ENCODE measurements around the gene ZNF639. TPM values are rescaled to one million over a fixed set of nuclear protein-coding genes. Genes with fewer than 3 reads are reported as not detected.

The ZNF639 gene
- total RNA-seq, 1 donor from 2014 or later = 31.2 TPM

DNA sequence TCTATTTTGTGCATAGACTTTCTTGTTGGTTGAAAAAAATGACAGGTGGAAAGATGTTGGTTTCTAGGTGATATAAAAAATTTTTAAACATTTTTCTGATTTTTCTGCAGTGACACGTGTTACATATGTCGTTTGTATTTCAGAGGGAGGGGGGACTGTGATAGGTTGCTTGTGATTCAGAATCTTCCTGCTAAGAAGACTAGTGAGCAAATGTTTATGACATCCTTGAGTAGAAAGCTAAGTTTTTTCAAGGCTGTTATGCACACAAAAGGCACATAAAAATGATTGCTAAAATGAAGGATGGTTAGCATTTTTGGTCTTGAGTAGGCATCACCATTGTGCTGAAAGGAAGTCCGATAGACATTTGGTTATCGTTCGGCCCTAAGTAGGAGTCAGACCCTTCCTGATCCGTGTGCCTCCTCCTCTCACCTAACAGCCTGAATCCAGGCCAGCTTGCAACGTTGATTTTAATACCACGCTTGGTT lies 1.5 kb downstream of the ZNF639 start:
- peak overlapping the region; percentile 91 for H3K4me3 Mint-ChIP-seq (ENCODE audit: unreplicated experiment)
- TF ChIP-seq, protein P1, sequence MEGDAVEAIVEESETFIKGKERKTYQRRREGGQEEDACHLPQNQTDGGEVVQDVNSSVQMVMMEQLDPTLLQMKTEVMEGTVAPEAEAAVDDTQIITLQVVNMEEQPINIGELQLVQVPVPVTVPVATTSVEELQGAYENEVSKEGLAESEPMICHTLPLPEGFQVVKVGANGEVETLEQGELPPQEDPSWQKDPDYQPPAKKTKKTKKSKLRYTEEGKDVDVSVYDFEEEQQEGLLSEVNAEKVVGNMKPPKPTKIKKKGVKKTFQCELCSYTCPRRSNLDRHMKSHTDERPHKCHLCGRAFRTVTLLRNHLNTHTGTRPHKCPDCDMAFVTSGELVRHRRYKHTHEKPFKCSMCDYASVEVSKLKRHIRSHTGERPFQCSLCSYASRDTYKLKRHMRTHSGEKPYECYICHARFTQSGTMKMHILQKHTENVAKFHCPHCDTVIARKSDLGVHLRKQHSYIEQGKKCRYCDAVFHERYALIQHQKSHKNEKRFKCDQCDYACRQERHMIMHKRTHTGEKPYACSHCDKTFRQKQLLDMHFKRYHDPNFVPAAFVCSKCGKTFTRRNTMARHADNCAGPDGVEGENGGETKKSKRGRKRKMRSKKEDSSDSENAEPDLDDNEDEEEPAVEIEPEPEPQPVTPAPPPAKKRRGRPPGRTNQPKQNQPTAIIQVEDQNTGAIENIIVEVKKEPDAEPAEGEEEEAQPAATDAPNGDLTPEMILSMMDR (IDR thresholded peaks at IDR 0.05) = no peak
- peaks cover 11% of the 10 kb centered on the region for H3K36me3 Mint-ChIP-seq (ENCODE audit: unreplicated experiment)
- peak overlapping the region; percentile 90 for H3K27ac Mint-ChIP-seq (ENCODE audit: unreplicated experiment)
- DNase-seq (ENCODE audit: extremely low spot score, unreplicated experiment) = no peak
- H3K4me1 Mint-ChIP-seq (ENCODE audit: unreplicated experiment) = peaks cover 33% of the 10 kb centered on the region
- no peaks in the 10 kb centered on the region for H3K27me3 Mint-ChIP-seq (ENCODE audit: unreplicated experiment)
- H3K9me3 Mint-ChIP-seq (ENCODE audit: unreplicated experiment) = no peaks in the 10 kb centered on the region

GRCh38 chr3:179330438-179330837 lies 7.6 kb downstream of the ZNF639 start:
- TF ChIP-seq, protein P1 (IDR thresholded peaks at IDR 0.05) = no peak
- no peak for DNase-seq (ENCODE audit: extremely low spot score, unreplicated experiment)
- peaks cover 47% of the 10 kb centered on the region for H3K36me3 Mint-ChIP-seq (ENCODE audit: unreplicated experiment)
- no peak overlapping the region for H3K4me3 Mint-ChIP-seq (ENCODE audit: unreplicated experiment)
- H3K27me3 Mint-ChIP-seq (ENCODE audit: unreplicated experiment) = no peaks in the 10 kb centered on the region
- no peak overlapping the region for H3K27ac Mint-ChIP-seq (ENCODE audit: unreplicated experiment)
- no peaks in the 10 kb centered on the region for H3K9me3 Mint-ChIP-seq (ENCODE audit: unreplicated experiment)
- peaks cover 6% of the 10 kb centered on the region for H3K4me1 Mint-ChIP-seq (ENCODE audit: unreplicated experiment)

DNA sequence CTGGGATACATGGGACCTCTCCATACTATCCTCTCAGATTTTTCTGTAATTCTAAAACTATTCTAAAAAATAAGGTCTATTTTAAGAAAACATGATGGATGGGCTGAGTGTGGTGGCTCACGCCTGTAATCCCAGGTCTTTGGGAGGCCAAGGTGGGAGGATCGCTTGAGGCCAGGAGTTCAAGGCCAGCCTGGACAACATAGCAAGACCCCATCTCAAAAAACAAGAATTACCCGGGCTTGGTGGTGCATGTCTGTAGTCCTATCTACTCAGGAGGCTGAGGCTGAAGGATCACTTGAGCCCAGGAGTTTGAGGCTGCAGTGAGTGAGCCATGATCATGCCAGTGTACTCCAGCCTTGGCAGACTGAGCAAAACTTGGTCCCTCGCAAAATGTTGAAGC lies 9.4 kb downstream of the ZNF639 start:
- Mint-ChIP-seq H3K4me3 (ENCODE audit: unreplicated experiment) (no peak overlapping the region), H3K27me3 (ENCODE audit: unreplicated experiment) (no peaks in the 10 kb centered on the region), H3K27ac (ENCODE audit: unreplicated experiment) (no peak overlapping the region), H3K36me3 (ENCODE audit: unreplicated experiment) (peaks cover 54% of the 10 kb centered on the region), H3K9me3 (ENCODE audit: unreplicated experiment) (no peaks in the 10 kb centered on the region), H3K4me1 (ENCODE audit: unreplicated experiment) (peaks cover 4% of the 10 kb centered on the region)
- TF ChIP-seq, protein P1 (IDR thresholded peaks at IDR 0.05) = no peak
- DNase-seq (ENCODE audit: extremely low spot score, unreplicated experiment) = no peak

DNA sequence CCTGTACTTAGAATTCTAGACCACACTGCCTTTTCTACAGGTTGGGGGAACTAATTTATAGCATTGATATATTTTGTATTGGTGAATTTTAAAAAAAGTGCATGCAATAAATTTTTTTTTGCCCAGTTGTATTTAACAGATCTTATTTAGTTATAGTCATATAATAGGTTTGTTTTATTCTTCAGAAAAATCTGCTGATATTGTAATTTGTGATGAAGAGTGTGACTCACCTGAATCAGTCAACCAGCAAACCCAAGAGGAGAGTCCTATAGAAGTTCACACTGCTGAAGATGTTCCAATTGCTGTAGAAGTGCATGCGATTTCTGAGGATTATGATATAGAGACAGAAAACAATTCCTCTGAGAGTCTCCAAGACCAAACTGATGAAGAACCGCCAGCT lies 10.3 kb downstream of the ZNF639 start:
- TF ChIP-seq, protein P1 (IDR thresholded peaks at IDR 0.05) = no peak
- Mint-ChIP-seq H3K9me3 (ENCODE audit: unreplicated experiment) (no peaks in the 10 kb centered on the region), H3K27me3 (ENCODE audit: unreplicated experiment) (no peaks in the 10 kb centered on the region), H3K27ac (ENCODE audit: unreplicated experiment) (no peak overlapping the region), H3K4me3 (ENCODE audit: unreplicated experiment) (no peak overlapping the region), H3K4me1 (ENCODE audit: unreplicated experiment) (no peaks in the 10 kb centered on the region), H3K36me3 (ENCODE audit: unreplicated experiment) (peaks cover 55% of the 10 kb centered on the region)
- DNase-seq (ENCODE audit: extremely low spot score, unreplicated experiment) = no peak

DNA sequence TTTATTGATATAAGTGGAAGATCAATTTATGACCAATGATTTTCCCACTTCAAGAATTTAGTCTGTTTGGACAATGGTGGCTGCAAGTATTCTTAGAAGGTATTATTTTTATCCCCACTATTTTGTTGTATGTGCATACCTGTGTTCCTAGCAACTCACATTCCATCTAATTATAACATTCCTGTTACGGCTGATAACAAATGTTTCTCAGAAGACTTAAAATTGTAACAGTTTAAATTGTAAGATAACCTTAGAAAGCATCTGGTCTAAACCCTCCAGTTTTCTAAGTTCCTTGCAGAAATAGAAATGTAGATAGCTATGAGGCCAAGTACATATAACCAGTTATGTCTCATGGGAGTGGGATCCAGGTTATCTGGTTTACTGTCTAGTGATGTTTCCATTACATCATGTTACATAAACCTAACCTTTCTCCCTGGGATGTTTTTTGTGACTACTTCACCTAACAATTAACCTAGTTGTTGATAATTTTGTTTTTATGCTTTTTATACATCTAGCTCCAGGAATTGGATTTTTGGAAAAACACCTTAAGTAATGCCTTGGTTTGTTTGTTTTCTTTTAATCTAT lies 13.6 kb downstream of the ZNF639 start:
- H3K9me3 Mint-ChIP-seq (ENCODE audit: unreplicated experiment) = no peaks in the 10 kb centered on the region
- TF ChIP-seq, protein P1 (IDR thresholded peaks at IDR 0.05) = no peak
- H3K36me3 Mint-ChIP-seq (ENCODE audit: unreplicated experiment) = peaks cover 41% of the 10 kb centered on the region
- H3K4me3 Mint-ChIP-seq (ENCODE audit: unreplicated experiment) = no peak overlapping the region
- no peaks in the 10 kb centered on the region for H3K27me3 Mint-ChIP-seq (ENCODE audit: unreplicated experiment)
- H3K27ac Mint-ChIP-seq (ENCODE audit: unreplicated experiment) = no peak overlapping the region
- H3K4me1 Mint-ChIP-seq (ENCODE audit: unreplicated experiment) = no peaks in the 10 kb centered on the region
- DNase-seq (ENCODE audit: extremely low spot score, unreplicated experiment) = no peak
